GM19468 (cell line): ENCODE data around the gene ADAMTS1.
"Not testable (repeated sequence)": the region's sequence is repeated elsewhere in the genome, so short reads cannot be mapped to it uniquely, and the experiment has no call there.

Experiments used
- ATAC-seq: cut with Tn5 transposase; IDR thresholded peaks from one replicate; pipeline ENCODE4 v1.9.1; 2021; ENCODE audit warnings: mild to moderate bottlenecking, moderate library complexity, moderate number of reproducible peaks; ENCODE audit not compliant: unreplicated experiment; ENCODE audit errors: extremely low read depth

Gene ADAMTS1

GRCh38 chr21:26845066-26845758 is at the start of gene ADAMTS1:
Gene ADAMTS1, minus strand, starts transcription at chr21:26845409. Its CDS starts 455 bp downstream, at chr21:26844954.
- no peak for ATAC-seq

GRCh38 chr21:26892151-26892550 is 46.9 kb upstream of the ADAMTS1 start:
- ATAC-seq: no peak

GRCh38 chr21:26888931-26889330 is 43.7 kb upstream of the ADAMTS1 start:
- ATAC-seq: no peak

- no peak for ATAC-seq
Observed at GRCh38 chr21:26888256-26888655, 43.0 kb upstream of the ADAMTS1 start.

GRCh38 chr21:26887251-26887650 is 42.0 kb upstream of the ADAMTS1 start:
- no peak for ATAC-seq

GRCh38 chr21:26884436-26884835 is 39.2 kb upstream of the ADAMTS1 start:
- ATAC-seq: no peak

GRCh38 chr21:26883768-26884167 is 38.6 kb upstream of the ADAMTS1 start:
- ATAC-seq: no peak

GRCh38 chr21:26881504-26882228 is 36.5 kb upstream of the ADAMTS1 start:
- ATAC-seq: no peak

GRCh38 chr21:26877018-26877417 is 31.8 kb upstream of the ADAMTS1 start:
- no peak for ATAC-seq

GRCh38 chr21:26874347-26874746 is 29.1 kb upstream of the ADAMTS1 start:
- no peak for ATAC-seq

GRCh38 chr21:26865857-26866256 is 20.6 kb upstream of the ADAMTS1 start:
- ATAC-seq: no peak

- ATAC-seq: not testable (repeated sequence)
Observed at GRCh38 chr21:26856871-26857350, 11.7 kb upstream of the ADAMTS1 start.

GRCh38 chr21:26854695-26855094 is 9.5 kb upstream of the ADAMTS1 start:
- not testable (repeated sequence) for ATAC-seq

GRCh38 chr21:26852423-26852822 is 7.2 kb upstream of the ADAMTS1 start:
- no peak for ATAC-seq

- ATAC-seq: no peak
Observed at GRCh38 chr21:26851109-26851944, 6.1 kb upstream of the ADAMTS1 start.

GRCh38 chr21:26850116-26850643 is 5.0 kb upstream of the ADAMTS1 start:
- peak; percentile 18 for ATAC-seq

GRCh38 chr21:26849428-26850115 is 4.4 kb upstream of the ADAMTS1 start:
- no peak for ATAC-seq

GRCh38 chr21:26847921-26848320 is 2.7 kb upstream of the ADAMTS1 start:
- no peak for ATAC-seq

GRCh38 chr21:26847002-26847401 is 1.8 kb upstream of the ADAMTS1 start:
- no peak for ATAC-seq
